ENCODE measurements around the gene SUCNR1. TPM values are rescaled to one million over a fixed set of nuclear protein-coding genes. Genes with fewer than 3 reads are reported as not detected.

Gene SUCNR1
- total RNA-seq, result 1 to 10 TPM; 1.1 to 1.5 TPM

- H3K27me3 ChIP-seq, result no peaks in the 10 kb centered on the region
- no peak within 1 kb of the TSS for H3K4me3 ChIP-seq
- no peak for DNase-seq (ENCODE audit: low spot score)
- H3K36me3 ChIP-seq, result no peaks in the 10 kb centered on the region
- no peaks in the 10 kb centered on the region for H3K9me3 ChIP-seq
- no peak within 1 kb of the TSS for H3K27ac ChIP-seq
- TF ChIP-seq CTCF (IDR thresholded peaks at IDR 0.05), result no peak
- peaks cover 0 to 9% of the 10 kb centered on the region in 2 donors for H3K4me1 ChIP-seq
Measured at GRCh38 chr3:151873398-151873797, at the start of gene SUCNR1. Gene SUCNR1 (plus strand): TSS chr3:151873643. CDS start chr3:151879893, 6,250 bp downstream.

GRCh38 chr3:151827816-151828215 lies 45.6 kb upstream of the SUCNR1 start:
- Histone ChIP-seq H3K27me3 (no peaks in the 10 kb centered on the region), H3K4me1 (no peaks in the 10 kb centered on the region), H3K4me3 (no peak overlapping the region), H3K9me3 (peaks cover 0 to 13% of the 10 kb centered on the region in 2 donors), H3K27ac (no peak overlapping the region), H3K36me3 (no peaks in the 10 kb centered on the region)
- no peak for TF ChIP-seq CTCF (IDR thresholded peaks at IDR 0.05)
- DNase-seq (ENCODE audit: low spot score), result no peak

GRCh38 chr3:151835751-151836525 lies 37.5 kb upstream of the SUCNR1 start:
- H3K4me3 ChIP-seq, result no peak overlapping the region
- no peaks in the 10 kb centered on the region for H3K4me1 ChIP-seq
- H3K36me3 ChIP-seq, result no peaks in the 10 kb centered on the region
- H3K9me3 ChIP-seq, result no peaks in the 10 kb centered on the region
- H3K27ac ChIP-seq, result no peak overlapping the region
- DNase-seq (ENCODE audit: low spot score), result no peak
- no peak for TF ChIP-seq CTCF (IDR thresholded peaks at IDR 0.05)
- H3K27me3 ChIP-seq, result no peaks in the 10 kb centered on the region

- H3K27me3 ChIP-seq, result no peaks in the 10 kb centered on the region
- H3K27ac ChIP-seq, result no peak overlapping the region
- no peaks in the 10 kb centered on the region for H3K36me3 ChIP-seq
- TF ChIP-seq CTCF (IDR thresholded peaks at IDR 0.05), result no peak
- DNase-seq (ENCODE audit: low spot score), result no peak
- no peak overlapping the region for H3K4me3 ChIP-seq
- no peaks in the 10 kb centered on the region for H3K4me1 ChIP-seq
- no peaks in the 10 kb centered on the region for H3K9me3 ChIP-seq
Measured at GRCh38 chr3:151837057-151837456, 36.4 kb upstream of the SUCNR1 start.

- Histone ChIP-seq H3K9me3 (no peaks in the 10 kb centered on the region), H3K27ac (no peak overlapping the region), H3K27me3 (no peaks in the 10 kb centered on the region), H3K36me3 (no peaks in the 10 kb centered on the region), H3K4me3 (peak overlapping the region; percentile 20 to 30), H3K4me1 (no peaks in the 10 kb centered on the region)
- peak; percentile 43 to 87 for TF ChIP-seq CTCF (IDR thresholded peaks at IDR 0.05)
- DNase-seq (ENCODE audit: low spot score), result no peak
Measured at GRCh38 chr3:151838574-151839312, 34.7 kb upstream of the SUCNR1 start.

Measured in right atrium auricular region (tissue), 2 donors.